Esophagus squamous epithelium (tissue), 4 donors: ENCODE results near the gene ABHD11.

Source experiments
- CTCF ChIP-seq, 6 experiments: fragments of 450-650 bp in 4 of 6; fragments of 200-600 bp in 2 of 6; sonication (generic) in 2 of 6; IDR thresholded peaks; one replicate each; pipeline ENCODE4 v1.5.1; 2016 to 2019; ENCODE audit warnings: antibody characterized with exemption in 6 of 6, mild to moderate bottlenecking in 4 of 6, moderate library complexity in 4 of 6
- POLR2A ChIP-seq, 4 donors: fragments of 450-650 bp; IDR thresholded peaks; one replicate each; pipeline ENCODE4 v1.6.1; 2017; ENCODE audit warnings: antibody characterized with exemption in 4 of 4, mild to moderate bottlenecking in 4 of 4, moderate library complexity in 3 of 4

- no peak for TF ChIP-seq CTCF (IDR thresholded peaks at IDR 0.05)
- no peak for TF ChIP-seq POLR2A (IDR thresholded peaks at IDR 0.05)
Observed at GRCh38 chr7:73774923-73775322, 36.3 kb upstream of the ABHD11 start.
